Upper lobe of left lung (tissue), 6 donors: ENCODE measurements around the gene COL6A5. TPM values are rescaled to one million over a fixed set of nuclear protein-coding genes. Genes with fewer than 3 reads are reported as not detected.

ENCODE experiments used
- ATAC-seq, 2 donors: fragments of 200-7000 bp; cut with Tn5 transposase; one replicate each; pipeline ENCODE4 v1.9.1; 2022; ENCODE audit warnings: mild to moderate bottlenecking in 2 of 2, moderate library complexity in 2 of 2; ENCODE audit not compliant: low FRiP score in 2 of 2
- DNase-seq, 2 donors: peaks; one replicate each; pipeline ENCODE4 v3.0.0-alpha.2; 2019 to 2020
- H3K27ac ChIP-seq, 4 donors: fragments of 200-600 bp; sonication (generic); one replicate each; pipeline ENCODE4 v1.5.1; 2016 to 2019
- H3K27me3 ChIP-seq, 4 donors: fragments of 200-600 bp; sonication (generic); one replicate each; pipeline ENCODE4 v1.5.1; 2017 to 2019
- H3K36me3 ChIP-seq, 4 donors: fragments of 200-600 bp; sonication (generic); one replicate each; pipeline ENCODE4 v1.5.1; 2016 to 2019
- H3K4me1 ChIP-seq, 4 donors: fragments of 200-600 bp; sonication (generic); one replicate each; pipeline ENCODE4 v1.5.1; 2018 to 2019
- H3K4me3 ChIP-seq, 4 donors: fragments of 200-600 bp; sonication (generic); one replicate each; pipeline ENCODE4 v1.5.1; 2017 to 2019; ENCODE audit warnings: mild to moderate bottlenecking in 2 of 4, moderate library complexity in 1 of 4
- H3K9me3 ChIP-seq, 4 donors: fragments of 200-600 bp; sonication (generic); one replicate each; pipeline ENCODE4 v1.5.1; 2018 to 2019
- EP300 ChIP-seq, 4 donors: sonication (generic); formaldehyde crosslinking; IDR thresholded peaks; one replicate each; pipeline ENCODE4 v1.5.1; 2017; ENCODE audit warnings: antibody characterized with exemption in 4 of 4, control low read depth in 2 of 4
- POLR2A ChIP-seq, 4 donors: fragments of 450-650 bp; IDR thresholded peaks; one replicate each; pipeline ENCODE4 v1.5.1; 2016 to 2017; ENCODE audit warnings: antibody characterized with exemption in 4 of 4, mild to moderate bottlenecking in 2 of 4
- POLR2AphosphoS5 ChIP-seq, 2 donors: sonication (generic); formaldehyde crosslinking; IDR thresholded peaks; one replicate each; pipeline ENCODE4 v1.5.1; 2017; ENCODE audit warnings: antibody characterized with exemption in 2 of 2
- WGBS, 2 donors: methylation state at CpG; one replicate each; pipeline ENCODE4 v1.1.5; 2017 to 2018; 5-methylcytosine and 5-hydroxymethylcytosine counted together
- total RNA-seq, 6 donors: library from RNA; depleted of rRNA in 4 of 6; stranded (reverse); fragments of >200 nt in 4 of 6; gene quantifications; one replicate each; pipeline versions ENCODE4 v1.1.0 to v1.2.1, GENCODE V29; 2016 to 2021
- TF ChIP-seq, protein P1 (sequence below), 6 experiments: fragments of 450-650 bp in 4 of 6; fragments of 200-600 bp in 2 of 6; sonication (generic) in 2 of 6; IDR thresholded peaks; one replicate each; pipeline ENCODE4 v1.5.1; 2016 to 2019; ENCODE audit warnings: antibody characterized with exemption in 6 of 6
- donor health status: DM: no; HTN: no; CAD: no; lungs with moderate emphysema.
- donor health status: DM: no; HTN: yes; CAD: no; lungs with severe emphysema.

The COL6A5 gene
- total RNA-seq, 6 donors from 2014 or later, result 1.7 to 6.1 (median 3.9) TPM

DNA sequence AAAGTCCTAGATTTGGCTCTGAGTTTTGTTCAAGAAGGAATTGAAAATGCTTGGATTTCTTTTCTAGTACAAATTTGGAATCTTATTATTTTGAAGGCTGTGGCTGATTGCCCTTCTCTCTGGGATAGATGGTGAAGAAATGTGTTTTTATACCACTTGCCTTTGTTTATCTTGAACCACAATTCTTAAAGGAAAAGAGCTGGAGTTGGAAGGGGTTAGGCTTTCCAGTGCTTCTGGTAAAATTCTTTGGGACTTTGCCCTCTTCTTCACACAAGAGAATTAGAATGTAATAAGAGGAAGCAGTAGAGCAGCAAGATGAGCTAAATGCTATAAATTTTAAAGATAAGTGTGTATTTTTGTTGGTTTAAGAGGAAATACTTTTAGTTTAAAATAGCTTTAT is 65.8 kb downstream of the COL6A5 start:
- Histone ChIP-seq H3K4me3 (no peak overlapping the region), H3K36me3 (no peaks in the 10 kb centered on the region), H3K27me3 (no peaks in the 10 kb centered on the region), H3K27ac (no peak overlapping the region), H3K9me3 (peaks cover 0 to 3% (median 0%) of the 10 kb centered on the region in 4 donors), H3K4me1 (no peaks in the 10 kb centered on the region)
- no peak for DNase-seq
- TF ChIP-seq POLR2AphosphoS5 (IDR thresholded peaks at IDR 0.05), result no peak
- TF ChIP-seq POLR2A (IDR thresholded peaks at IDR 0.05), result no peak
- TF ChIP-seq, protein P1, sequence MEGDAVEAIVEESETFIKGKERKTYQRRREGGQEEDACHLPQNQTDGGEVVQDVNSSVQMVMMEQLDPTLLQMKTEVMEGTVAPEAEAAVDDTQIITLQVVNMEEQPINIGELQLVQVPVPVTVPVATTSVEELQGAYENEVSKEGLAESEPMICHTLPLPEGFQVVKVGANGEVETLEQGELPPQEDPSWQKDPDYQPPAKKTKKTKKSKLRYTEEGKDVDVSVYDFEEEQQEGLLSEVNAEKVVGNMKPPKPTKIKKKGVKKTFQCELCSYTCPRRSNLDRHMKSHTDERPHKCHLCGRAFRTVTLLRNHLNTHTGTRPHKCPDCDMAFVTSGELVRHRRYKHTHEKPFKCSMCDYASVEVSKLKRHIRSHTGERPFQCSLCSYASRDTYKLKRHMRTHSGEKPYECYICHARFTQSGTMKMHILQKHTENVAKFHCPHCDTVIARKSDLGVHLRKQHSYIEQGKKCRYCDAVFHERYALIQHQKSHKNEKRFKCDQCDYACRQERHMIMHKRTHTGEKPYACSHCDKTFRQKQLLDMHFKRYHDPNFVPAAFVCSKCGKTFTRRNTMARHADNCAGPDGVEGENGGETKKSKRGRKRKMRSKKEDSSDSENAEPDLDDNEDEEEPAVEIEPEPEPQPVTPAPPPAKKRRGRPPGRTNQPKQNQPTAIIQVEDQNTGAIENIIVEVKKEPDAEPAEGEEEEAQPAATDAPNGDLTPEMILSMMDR (IDR thresholded peaks at IDR 0.05), result no peak
- no peak for TF ChIP-seq EP300 (IDR thresholded peaks at IDR 0.05)
- no peak for ATAC-seq

DNA sequence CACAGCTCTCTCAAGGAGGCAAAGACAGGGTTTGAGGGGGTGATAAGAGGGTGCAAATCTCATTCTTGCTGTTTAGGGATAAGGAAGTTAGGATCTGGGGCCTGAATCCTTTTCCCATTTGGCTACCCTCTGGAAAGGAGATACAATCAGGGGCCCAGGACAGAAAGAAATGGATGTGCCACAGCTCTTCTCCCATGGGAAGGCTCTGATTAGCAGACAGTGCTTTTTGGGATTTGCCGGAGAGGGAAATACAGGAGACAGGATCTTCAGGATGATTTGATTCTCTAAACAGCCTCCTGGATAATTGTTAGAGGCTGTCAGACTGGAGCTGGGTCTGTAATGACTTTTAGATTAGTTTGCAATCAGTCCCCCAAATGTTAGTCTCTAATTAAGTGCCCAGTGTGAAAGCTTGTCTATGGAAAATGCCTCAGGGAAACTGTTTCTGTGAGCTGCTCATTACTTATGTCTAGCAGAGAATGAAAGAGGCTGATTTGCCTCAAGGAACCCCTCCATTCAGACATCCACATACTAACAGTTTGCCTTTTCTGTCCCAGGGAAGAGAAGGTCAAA is 67.6 kb downstream of the COL6A5 start:
- Histone ChIP-seq H3K4me3 (no peak overlapping the region), H3K36me3 (no peaks in the 10 kb centered on the region), H3K9me3 (no peaks in the 10 kb centered on the region), H3K4me1 (no peaks in the 10 kb centered on the region), H3K27me3 (no peaks in the 10 kb centered on the region), H3K27ac (no peak overlapping the region)
- 0 to 29% methylated on average over 1 of the region's 1 CpG for WGBS, 2 donors
- ATAC-seq (no peak), DNase-seq (no peak)
- TF ChIP-seq POLR2AphosphoS5 (IDR thresholded peaks at IDR 0.05), result no peak
- no peak for TF ChIP-seq POLR2A (IDR thresholded peaks at IDR 0.05)

DNA sequence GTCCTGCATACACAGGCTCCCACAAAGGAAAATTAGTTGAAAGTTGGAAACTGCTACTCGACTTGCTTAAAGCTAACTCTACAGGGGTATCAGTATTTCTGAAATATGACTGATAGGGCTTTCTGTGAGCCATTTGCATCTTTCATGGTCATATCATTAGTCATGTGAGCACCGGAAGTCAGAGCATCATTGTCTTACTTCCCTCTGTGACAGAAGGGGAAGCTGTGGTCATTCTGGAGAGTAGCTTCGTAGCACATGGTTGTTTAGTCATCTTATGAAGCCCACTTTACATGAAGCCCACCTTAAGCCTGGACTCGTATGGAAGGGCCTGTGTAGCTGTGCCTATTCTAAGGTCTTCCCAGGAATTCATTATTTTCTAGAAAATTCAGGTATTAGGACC is 69.0 kb downstream of the COL6A5 start:
- WGBS, 2 donors, result 56 to 75% methylated on average over 4 of the region's 4 CpGs
- Histone ChIP-seq H3K4me1 (no peaks in the 10 kb centered on the region), H3K27ac (no peak overlapping the region), H3K4me3 (no peak overlapping the region), H3K27me3 (no peaks in the 10 kb centered on the region), H3K9me3 (no peaks in the 10 kb centered on the region), H3K36me3 (no peaks in the 10 kb centered on the region)
- DNase-seq (no peak), ATAC-seq (no peak)
- TF ChIP-seq POLR2AphosphoS5 (IDR thresholded peaks at IDR 0.05), result no peak
- no peak for TF ChIP-seq EP300 (IDR thresholded peaks at IDR 0.05)
- TF ChIP-seq, protein P1 (IDR thresholded peaks at IDR 0.05), result no peak
- no peak for TF ChIP-seq POLR2A (IDR thresholded peaks at IDR 0.05)

DNA sequence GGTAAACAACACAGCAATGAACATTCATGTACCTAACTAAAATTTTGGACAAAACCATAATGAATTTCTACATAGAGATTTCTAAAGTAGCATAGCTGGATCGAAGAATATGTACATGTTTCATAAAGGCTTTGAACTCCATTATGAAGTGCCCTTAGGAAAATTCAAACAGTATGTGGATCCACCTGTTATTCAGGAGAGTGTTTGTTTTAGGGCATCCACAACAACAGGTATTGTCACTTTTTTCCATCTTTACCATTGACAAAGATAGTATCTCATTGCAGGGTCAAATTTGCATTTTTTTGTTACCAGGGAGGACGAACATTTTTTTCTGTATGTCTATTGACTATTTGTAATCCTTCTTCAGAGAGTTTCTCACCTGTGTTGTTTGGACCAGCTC is 75.0 kb downstream of the COL6A5 start:
- no peak for DNase-seq
- Histone ChIP-seq H3K27me3 (no peaks in the 10 kb centered on the region), H3K4me3 (no peak overlapping the region), H3K27ac (no peak overlapping the region), H3K4me1 (no peaks in the 10 kb centered on the region), H3K36me3 (no peaks in the 10 kb centered on the region), H3K9me3 (no peaks in the 10 kb centered on the region)
- TF ChIP-seq EP300 (IDR thresholded peaks at IDR 0.05), result no peak
- TF ChIP-seq, protein P1 (IDR thresholded peaks at IDR 0.05), result no peak
- no peak for TF ChIP-seq POLR2A (IDR thresholded peaks at IDR 0.05)
- TF ChIP-seq POLR2AphosphoS5 (IDR thresholded peaks at IDR 0.05), result no peak
- ATAC-seq, result no peak
- 76 to 88% methylated on average over 2 of the region's 2 CpGs for WGBS, 2 donors

DNA sequence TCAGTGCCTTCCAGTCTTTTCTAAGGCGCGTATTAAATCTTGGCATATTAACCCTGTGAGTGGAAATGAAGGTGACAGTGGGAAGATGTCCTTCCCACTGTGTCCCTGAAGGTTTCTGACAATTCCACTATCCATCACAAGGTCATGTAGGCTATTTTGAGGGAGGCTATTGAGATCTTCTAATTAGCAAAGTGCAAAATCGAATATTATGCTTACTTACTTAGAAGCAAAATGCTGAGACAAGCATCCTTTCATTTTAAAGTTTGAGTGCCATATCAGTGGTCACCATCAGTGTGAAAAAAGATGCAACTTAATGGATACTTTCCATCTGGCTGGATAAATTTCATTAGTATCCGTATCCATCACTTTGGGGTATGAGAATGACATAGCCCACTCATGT is 77.6 kb downstream of the COL6A5 start:
- TF ChIP-seq POLR2A (IDR thresholded peaks at IDR 0.05), result no peak
- no peak for TF ChIP-seq EP300 (IDR thresholded peaks at IDR 0.05)
- no peak for TF ChIP-seq POLR2AphosphoS5 (IDR thresholded peaks at IDR 0.05)
- TF ChIP-seq, protein P1 (IDR thresholded peaks at IDR 0.05), result no peak
- no peaks in the 10 kb centered on the region for H3K27me3 ChIP-seq
- no peak overlapping the region for H3K4me3 ChIP-seq
- DNase-seq (no peak), ATAC-seq (no peak)
- no peaks in the 10 kb centered on the region for H3K4me1 ChIP-seq
- 91 to 92% methylated on average over 4 of the region's 4 CpGs for WGBS, 2 donors
- no peak overlapping the region for H3K27ac ChIP-seq
- H3K36me3 ChIP-seq, result no peaks in the 10 kb centered on the region
- no peaks in the 10 kb centered on the region for H3K9me3 ChIP-seq
